ENCODE results near the gene SEPTIN5. TPM values are rescaled to one million over a fixed set of nuclear protein-coding genes. Genes with fewer than 3 reads are reported as not detected.

Gene SEPTIN5
- total RNA-seq, 1 donor from 2014 or later = 7.3 TPM

GRCh38 chr22:19755722-19756287, 41.5 kb downstream of the SEPTIN5 start:
- Mint-ChIP-seq H3K4me3 (ENCODE audit: unreplicated experiment) (no peak overlapping the region), H3K9me3 (ENCODE audit: unreplicated experiment) (peaks cover 7% of the 10 kb centered on the region), H3K27ac (ENCODE audit: unreplicated experiment) (peak overlapping the region; percentile 41), H3K36me3 (ENCODE audit: low read depth, unreplicated experiment) (peaks cover 2% of the 10 kb centered on the region), H3K27me3 (ENCODE audit: low read depth, unreplicated experiment) (peaks cover 60% of the 10 kb centered on the region), H3K4me1 (ENCODE audit: low read depth, unreplicated experiment) (peaks cover 5% of the 10 kb centered on the region)
- no peak for DNase-seq (ENCODE audit: low read depth)
- Histone ChIP-seq H3K36me3 (ENCODE audit: insufficient read depth, low read length) (no peaks in the 10 kb centered on the region), H3K4me2 (ENCODE audit: low read length) (no peak overlapping the region), H4K20me1 (ENCODE audit: insufficient read depth, low read length) (peaks cover 19% of the 10 kb centered on the region), H3K4me1 (ENCODE audit: insufficient read depth, low read length) (peaks cover 13% of the 10 kb centered on the region), H3K9ac (ENCODE audit: low read length) (no peak overlapping the region), H3K4me3 (ENCODE audit: insufficient read depth, low read depth, low read length) (no peak overlapping the region), H3K9me3 (ENCODE audit: insufficient read depth, low read depth, low read length) (no peaks in the 10 kb centered on the region), H3K27ac (ENCODE audit: low read depth, low read length) (no peak overlapping the region), H3K27me3 (ENCODE audit: insufficient read depth, low read length) (peaks cover 70% of the 10 kb centered on the region), H3K79me2 (ENCODE audit: insufficient read depth, low read length) (no peaks in the 10 kb centered on the region), H2AFZ (ENCODE audit: low read depth, low read length) (no peak overlapping the region)
- FAIRE-seq = no peak
- TF ChIP-seq CTCF (IDR thresholded peaks at IDR 0.05; ENCODE audit: insufficient read depth, low read depth, low read length) (no peak), EZH2 (IDR thresholded peaks at IDR 0.05; ENCODE audit: insufficient read depth, low read length) (no peak)

- H3K9ac ChIP-seq (ENCODE audit: low read length) = no peak overlapping the region
- Mint-ChIP-seq H3K4me3 (ENCODE audit: unreplicated experiment) (no peak overlapping the region), H3K36me3 (ENCODE audit: low read depth, unreplicated experiment) (peaks cover 2% of the 10 kb centered on the region), H3K4me1 (ENCODE audit: low read depth, unreplicated experiment) (peaks cover 5% of the 10 kb centered on the region), H3K9me3 (ENCODE audit: unreplicated experiment) (peaks cover 7% of the 10 kb centered on the region), H3K27me3 (ENCODE audit: low read depth, unreplicated experiment) (peaks cover 61% of the 10 kb centered on the region), H3K27ac (ENCODE audit: unreplicated experiment) (no peak overlapping the region)
- no peaks in the 10 kb centered on the region for H3K36me3 ChIP-seq (ENCODE audit: insufficient read depth, low read length)
- H3K4me1 ChIP-seq (ENCODE audit: insufficient read depth, low read length) = peaks cover 6% of the 10 kb centered on the region
- FAIRE-seq = no peak
- DNase-seq (ENCODE audit: low read depth) = no peak
- H3K9me3 ChIP-seq (ENCODE audit: insufficient read depth, low read depth, low read length) = no peaks in the 10 kb centered on the region
- peaks cover 19% of the 10 kb centered on the region for H4K20me1 ChIP-seq (ENCODE audit: insufficient read depth, low read length)
- H2AFZ ChIP-seq (ENCODE audit: low read depth, low read length) = no peak overlapping the region
- peak overlapping the region; percentile 30 for H3K4me2 ChIP-seq (ENCODE audit: low read length)
- no peak overlapping the region for H3K4me3 ChIP-seq (ENCODE audit: insufficient read depth, low read depth, low read length)
- H3K27ac ChIP-seq (ENCODE audit: low read depth, low read length) = no peak overlapping the region
- no peaks in the 10 kb centered on the region for H3K79me2 ChIP-seq (ENCODE audit: insufficient read depth, low read length)
- H3K27me3 ChIP-seq (ENCODE audit: insufficient read depth, low read length) = peaks cover 72% of the 10 kb centered on the region
- TF ChIP-seq CTCF (IDR thresholded peaks at IDR 0.05; ENCODE audit: insufficient read depth, low read depth, low read length) (no peak), EZH2 (IDR thresholded peaks at IDR 0.05; ENCODE audit: insufficient read depth, low read length) (peak; percentile 20)
Observed at GRCh38 chr22:19756288-19757128, 42.2 kb downstream of the SEPTIN5 start.

Data from astrocyte (in vitro differentiated cells and primary cell).